GM19395 (cell line): ENCODE measurements around the gene NF1.
"Not testable (repeated sequence)": the region's sequence is repeated elsewhere in the genome, so short reads cannot be mapped to it uniquely, and the experiment has no call there.

ENCODE experiments used
- ATAC-seq: cut with Tn5 transposase; IDR thresholded peaks from one replicate; pipeline ENCODE4 v1.9.1; 2021; ENCODE audit warnings: mild to moderate bottlenecking, moderate library complexity; ENCODE audit not compliant: unreplicated experiment

NF1 gene

DNA sequence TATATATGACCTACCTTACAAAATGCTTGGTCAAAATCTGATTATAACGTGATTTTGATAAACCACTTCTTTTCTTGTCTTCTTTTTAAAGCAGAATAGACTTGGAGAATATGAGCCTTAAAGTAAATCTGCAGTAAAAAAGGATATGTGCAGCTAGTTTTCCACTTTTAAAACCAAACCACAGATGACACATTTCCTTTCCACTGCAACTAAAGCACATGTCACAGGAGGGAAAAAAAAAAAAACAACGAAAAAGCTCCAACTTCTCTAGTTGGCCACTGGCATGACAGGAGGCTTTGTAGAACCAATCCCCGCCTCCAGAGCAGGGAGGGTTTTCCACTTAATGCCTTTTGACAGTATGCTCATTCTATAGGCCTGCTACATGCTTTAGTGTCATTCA, 226.7 kb downstream of the NF1 start, which contains the start of gene EVI2A:
Gene EVI2A (minus strand): TSS at position 142 of the 400 bp plus-strand sequence. CDS start 2,609 bp downstream, outside the sequence.
- ATAC-seq: no peak

DNA sequence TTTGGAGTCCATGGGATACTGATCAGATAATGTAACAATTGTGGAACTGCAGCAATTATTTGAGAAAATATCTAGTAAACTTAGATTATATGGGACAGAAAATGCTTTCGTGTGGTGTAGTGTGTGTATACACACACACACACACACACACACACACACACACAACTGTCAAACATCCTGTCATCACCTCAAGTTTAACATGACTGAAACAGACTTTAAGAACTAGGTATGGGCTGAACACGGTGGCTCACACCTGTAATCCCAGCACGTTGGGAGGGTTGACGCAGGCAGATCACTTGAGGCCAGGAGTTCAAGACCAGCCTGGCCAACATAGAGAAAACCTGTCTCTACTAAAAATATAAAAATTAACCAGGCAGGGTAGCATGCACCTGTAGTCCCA, 227.2 kb downstream of the NF1 start:
- no peak for ATAC-seq

DNA sequence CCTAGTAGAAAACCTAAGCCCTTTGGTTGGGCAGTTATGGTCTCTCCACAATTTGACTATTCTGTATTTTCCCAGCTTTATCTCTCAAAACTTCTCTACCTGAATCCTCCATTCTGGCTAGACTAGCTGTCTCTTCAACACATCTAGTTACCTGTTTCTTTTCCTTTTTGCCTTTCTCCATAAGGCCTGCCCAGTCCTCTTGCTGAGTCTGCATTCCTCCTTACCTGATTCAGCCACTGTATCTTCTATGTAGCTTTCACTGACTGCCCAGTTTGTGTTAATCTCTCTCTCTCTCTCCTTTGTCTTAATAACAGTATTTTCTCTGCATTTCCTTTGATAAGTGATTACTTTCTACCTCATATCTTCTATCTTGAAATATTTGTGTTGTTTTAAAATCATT, 228.8 kb downstream of the NF1 start:
- ATAC-seq: no peak

DNA sequence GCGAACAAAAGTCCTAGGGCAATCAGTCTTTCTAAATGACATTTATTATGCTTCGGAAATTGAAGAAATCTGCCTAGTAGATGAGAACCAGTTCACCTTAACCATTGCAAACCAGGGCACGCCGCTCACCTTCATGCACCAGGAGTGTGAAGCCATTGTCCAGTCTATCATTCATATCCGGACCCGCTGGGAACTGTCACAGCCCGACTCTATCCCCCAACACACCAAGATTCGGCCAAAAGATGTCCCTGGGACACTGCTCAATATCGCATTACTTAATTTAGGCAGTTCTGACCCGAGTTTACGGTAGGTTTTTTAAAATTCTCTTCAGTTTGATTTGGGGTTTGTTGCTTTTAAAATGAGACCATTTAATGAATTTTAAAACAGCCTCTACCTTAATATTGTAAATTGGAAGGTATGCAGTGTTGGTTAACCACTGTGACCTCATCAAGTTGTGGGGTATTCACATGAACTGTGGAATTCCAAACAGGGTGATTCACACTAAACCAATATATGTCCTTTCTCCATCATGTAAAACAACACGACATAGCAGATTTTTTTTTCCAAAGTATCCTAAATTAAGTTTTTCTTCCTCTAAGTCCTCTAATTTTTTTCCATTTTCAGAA, 232.9 kb downstream of the NF1 start:
- no peak for ATAC-seq

DNA sequence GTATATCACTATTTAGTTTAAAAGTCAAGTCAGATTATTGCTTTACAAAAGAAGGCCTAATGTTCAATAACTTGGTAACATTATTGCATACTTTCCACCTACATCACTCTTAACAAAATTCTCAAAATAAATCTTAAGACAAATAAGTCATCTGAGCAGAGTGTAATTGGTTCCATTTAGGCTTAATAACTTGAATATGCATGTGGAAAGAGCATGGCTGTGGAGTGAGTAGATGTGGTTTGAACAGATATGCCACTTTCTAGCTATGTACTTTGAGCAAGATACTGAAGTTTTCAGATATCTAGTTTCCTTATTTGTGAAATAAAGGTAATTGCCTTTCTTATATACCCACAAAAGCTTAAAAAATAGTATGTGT, 233.4 kb downstream of the NF1 start:
- ATAC-seq: no peak

DNA sequence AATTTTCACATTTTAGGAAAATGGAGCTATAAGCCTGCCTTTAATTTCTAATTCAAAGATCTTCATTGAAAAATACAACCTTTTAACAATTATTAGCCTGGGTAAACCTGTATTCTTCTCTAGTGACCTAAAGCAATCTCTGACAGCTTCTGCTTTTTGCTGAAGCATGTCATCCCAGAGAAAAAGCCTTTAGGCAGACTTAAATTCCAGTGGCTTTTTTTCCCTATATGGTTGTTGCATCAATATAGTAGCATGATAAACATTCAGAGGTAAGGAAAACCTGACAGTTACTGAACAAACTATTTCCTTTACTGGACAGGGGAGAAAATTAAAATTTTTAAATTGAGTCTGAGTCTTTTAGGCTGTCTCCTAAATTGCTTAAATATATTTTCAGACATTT, 234.4 kb downstream of the NF1 start:
- ATAC-seq: no peak

DNA sequence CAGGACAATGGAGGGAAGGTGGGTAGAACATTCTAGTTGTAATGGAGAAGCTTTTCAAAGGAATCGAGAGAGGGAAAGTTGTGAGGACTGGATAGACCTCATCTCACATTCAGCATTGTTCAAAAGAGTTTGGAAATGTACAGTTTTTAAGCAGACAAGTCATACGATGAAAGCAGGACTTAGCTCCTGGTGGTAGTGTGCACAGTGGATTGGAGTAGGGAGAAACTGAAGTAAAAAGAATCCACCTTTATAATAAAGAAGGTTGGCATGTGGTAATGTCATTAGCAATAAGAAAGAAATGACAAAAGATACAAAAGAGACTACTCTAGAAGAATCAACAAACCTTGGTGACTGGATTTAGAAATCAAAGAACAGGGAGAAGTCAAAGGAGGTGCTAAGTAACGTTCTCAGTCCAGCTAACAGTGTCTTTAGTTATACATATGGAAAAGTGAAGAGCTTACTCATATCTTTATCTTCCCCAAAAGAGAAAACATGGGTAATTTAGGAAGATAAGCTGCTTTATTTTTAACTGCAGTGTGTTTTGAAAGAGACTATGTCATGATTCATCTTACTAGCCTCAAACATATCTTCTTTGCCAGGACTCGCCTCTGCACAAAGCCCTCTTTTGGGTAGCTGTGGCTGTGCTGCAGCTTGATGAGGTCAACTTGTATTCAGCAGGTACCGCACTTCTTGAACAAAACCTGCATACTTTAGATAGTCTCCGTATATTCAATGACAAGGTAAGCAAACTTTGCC, 245.3 kb downstream of the NF1 start:
- no peak for ATAC-seq

DNA sequence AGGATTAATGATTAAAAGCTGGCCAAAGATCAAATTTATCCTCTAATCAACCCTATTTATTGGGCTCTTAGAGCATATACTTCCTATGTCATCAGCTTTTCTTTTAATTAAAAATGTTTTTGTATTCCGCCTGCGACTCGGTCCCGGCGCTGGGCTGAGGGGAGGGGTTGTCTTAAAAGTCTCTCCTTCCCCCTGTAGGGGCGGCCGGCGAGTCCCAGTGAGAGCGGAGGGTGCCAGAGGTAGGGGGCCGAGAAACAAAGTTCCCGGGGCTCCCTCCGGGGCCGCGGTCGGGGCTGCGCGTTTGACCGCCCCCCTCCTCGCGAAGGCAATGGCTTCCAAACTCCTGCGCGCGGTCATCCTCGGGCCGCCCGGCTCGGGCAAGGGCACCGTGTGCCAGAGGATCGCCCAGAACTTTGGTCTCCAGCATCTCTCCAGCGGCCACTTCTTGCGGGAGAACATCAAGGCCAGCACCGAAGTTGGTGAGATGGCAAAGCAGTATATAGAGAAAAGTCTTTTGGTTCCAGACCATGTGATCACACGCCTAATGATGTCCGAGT, 250.5 kb downstream of the NF1 start:
- ATAC-seq: not testable (repeated sequence)

DNA sequence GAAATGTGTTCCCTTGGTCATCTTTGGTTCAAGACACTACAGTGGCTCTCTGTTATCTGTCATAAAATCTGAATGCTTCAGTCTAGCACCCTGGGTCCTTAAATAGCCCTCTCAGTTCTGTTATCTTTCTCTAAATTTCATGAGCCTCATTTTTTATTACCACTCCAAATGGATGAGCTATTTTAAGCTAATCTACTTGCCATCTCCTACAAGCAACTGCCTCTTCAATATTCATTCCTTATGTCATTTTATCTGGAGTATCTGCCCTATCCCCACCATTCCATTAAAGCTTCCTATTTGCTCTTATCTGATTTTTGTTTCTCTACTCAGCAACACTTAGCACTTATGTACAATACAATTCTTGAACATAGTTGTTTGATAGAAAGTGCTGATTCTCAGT, 254.7 kb downstream of the NF1 start:
- ATAC-seq: no peak

DNA sequence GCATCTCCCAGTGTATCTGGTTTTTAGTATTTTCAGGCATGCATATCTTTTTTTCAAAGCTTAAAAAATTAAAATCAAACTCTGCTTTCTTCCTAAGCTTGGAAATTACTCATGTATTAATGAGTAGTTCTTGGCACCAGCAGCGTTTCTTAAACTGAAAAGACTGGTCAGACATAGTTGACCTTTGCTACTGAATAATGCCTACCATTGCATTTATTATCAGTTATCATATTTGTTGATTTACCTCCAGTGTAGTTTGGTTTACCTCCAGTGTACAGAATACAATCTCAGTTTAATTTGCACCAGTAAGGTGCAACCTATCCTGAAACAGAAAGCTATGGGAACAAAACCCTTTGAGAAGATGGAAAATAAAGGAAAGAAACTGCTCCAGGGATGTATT, 261.2 kb downstream of the NF1 start:
- ATAC-seq: no peak

DNA sequence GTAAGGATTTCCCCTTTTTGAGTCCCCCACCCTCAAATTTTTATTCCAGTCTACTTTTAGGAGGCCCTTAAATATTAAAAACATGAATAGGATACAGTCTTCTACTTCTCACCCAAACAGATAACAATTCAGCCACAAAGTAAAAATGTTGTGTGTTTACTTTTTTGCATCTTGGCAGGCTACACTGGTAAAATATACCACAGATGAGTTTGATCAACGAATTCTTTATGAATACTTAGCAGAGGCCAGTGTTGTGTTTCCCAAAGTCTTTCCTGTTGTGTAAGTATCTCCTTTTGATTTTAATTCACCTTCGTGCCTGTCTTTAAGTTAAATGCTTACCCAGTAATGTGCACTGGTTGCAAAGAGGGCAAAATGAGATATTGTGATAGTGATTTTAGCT, 262.3 kb downstream of the NF1 start:
- no peak for ATAC-seq

DNA sequence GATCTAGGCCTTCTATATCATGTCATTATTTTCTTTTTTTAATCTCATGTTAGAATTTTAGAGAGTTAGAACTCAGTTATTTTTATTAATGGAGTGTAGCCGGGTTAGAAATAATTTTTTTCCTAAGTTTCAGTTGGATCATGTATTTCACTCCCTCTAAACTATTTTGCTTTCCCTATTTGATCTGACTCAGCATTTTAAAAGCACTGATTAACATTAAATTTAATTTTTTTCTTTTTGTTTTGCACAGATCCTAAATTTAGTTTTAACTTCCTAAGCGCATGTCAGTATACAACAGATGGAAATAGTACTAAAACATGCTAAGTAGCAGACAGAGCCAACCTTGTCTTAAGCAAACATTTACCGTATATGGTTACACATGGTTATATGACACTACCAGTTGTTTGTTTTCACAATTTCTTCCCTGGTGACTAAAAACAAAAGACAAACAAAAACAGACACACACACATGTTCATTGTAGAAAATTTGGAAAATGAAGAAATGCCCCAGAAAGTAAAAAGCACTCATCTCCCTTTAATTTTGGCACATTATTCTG, 263.1 kb downstream of the NF1 start:
- ATAC-seq: no peak

DNA sequence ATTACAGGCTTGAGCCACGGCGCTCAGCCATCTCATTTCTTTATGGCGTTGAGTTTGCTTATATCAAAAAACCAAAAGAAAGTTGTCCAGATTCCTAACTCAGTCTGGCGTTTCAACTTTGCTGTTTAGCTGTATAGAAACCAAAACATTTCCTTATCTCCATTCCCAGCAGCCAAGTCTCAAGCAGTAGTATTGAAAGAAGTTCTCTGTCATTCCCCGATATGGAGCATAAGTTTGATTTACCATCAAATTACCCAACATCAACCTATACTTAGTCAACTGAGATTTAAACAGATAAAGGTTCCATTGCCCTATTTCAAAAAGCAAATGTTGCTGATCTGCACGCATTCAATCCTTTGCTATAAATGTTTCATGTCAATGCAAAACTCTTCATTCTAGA, 269.2 kb downstream of the NF1 start:
- ATAC-seq: no peak

DNA sequence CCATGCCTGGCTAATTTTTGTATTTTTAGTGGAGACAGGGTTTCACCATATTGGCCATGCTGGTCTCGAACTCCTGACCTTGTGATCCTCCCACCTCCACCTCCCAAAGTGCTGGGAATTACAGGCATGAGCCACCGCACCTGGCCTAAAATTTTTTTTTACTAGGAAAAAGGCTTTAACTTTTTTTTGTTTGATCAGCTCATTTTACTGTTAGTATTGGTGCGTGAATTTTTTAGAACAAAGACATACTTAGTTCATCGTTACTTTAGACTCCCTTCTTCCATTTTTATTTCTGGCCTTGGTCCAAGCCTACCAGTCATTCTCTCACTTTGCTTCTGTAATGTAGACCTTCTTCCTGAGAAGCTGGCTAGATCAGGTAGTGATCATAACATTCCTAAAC, 271.3 kb downstream of the NF1 start:
- ATAC-seq: no peak

DNA sequence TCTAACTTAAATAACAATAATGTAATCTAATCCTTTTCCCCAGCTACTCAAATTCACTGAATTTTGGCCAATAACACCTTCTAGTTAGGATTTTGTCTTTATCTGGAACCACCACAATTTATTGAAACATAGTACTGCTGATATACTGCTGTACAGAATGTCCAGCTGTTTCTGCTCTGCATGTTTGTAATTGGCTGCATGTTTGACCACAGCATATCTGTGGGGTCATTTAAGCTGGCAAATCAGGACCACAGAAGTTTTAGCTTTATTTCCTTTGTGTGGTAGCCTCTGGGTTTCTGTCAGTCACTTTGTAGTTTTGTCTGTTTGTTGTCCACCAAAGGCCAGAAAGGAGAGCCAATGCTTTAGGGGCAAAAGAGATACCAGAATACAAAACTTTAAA, 274.5 kb downstream of the NF1 start:
- no peak for ATAC-seq

DNA sequence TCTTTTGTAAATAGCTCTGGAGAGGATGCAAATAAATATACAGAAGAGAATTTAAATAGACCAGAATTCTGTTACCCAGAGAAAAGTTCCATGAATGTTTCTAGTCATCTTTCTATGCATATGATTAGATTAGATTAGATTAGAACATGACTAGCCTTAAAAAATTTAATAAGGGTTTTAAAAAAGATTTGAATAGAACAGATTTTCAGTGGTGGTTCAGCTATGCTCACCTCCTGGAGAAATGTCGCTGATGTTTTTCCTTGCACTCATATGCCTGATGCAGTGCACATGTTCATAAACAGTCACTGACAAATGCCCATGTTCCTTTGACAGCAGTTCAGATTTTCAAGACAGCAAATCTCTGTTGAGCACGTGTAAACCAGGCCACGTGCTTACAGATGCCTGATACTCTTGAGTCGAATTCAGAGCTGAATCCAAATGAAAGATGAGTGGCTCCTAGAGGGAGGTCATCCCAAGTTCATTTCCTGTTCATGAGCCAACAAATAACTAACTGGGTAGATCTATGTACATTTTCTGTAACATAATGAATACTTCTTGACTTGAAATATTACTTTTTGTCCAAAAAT, 276.8 kb downstream of the NF1 start:
- ATAC-seq: no peak

DNA sequence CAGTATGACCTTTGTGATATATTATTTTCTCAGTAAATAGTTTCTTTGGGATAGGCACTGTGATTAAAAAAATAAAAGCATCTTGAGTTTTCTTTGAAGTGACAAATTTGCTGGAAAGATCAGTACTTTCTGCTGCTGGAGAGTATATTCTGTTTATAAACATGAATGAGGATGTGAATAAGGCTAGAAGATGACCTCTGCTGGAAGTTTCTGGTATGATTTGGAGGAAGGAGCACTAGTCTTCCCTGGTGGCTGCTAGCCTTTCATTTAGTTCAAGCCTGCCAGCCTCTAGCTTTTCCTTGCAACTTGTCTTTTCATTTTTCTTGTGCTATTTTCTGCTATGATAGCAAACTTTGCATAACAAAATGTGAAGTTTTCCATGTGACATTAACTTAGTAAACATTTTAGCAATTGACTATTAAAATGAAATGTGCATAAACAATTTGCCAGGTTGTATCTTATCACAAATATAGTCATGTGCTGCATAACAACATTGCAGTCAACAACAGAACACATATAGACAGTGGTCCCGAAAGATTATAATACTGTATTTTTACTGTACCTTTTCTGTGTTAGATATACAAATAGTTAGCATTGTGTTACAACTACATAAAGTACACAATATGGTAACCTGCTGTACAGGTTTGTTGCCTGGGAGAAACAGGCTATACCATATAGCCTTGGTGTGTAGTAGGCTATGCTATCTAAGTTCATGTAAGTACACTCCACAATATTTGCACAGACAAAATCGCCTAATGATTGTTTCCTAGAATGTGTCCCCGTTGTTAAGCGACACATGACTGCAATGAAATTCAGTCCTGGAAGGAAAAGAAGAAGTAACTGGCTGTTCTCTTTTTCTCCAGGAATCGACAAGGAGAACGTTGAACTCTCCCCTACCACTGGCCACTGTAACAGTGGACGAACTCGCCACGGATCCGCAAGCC, 278.6 kb downstream of the NF1 start:
- ATAC-seq: no peak

DNA sequence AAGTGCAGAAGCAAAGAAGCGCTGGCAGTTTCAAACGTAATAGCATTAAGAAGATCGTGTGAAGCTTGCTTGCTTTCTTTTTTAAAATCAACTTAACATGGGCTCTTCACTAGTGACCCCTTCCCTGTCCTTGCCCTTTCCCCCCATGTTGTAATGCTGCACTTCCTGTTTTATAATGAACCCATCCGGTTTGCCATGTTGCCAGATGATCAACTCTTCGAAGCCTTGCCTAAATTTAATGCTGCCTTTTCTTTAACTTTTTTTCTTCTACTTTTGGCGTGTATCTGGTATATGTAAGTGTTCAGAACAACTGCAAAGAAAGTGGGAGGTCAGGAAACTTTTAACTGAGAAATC, 279.3 kb downstream of the NF1 start:
- no peak for ATAC-seq

DNA sequence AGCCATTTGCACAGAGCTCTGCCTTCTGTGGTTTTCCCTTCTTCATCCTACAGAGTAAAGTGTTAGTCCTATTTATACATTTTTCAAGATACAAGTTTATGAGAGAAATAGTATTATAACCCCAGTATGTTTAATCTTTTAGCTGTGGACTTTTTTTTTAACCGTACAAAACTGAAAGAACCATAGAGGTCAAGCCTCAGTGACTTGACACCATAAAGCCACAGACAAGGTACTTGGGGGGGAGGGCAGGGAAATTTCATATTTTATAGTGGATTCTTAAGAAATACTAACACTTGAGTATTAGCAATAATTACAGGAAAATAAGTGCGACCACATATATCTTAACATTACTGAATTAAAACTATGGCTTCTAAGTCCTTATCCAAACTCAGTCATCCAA, 279.7 kb downstream of the NF1 start:
- no peak for ATAC-seq

DNA sequence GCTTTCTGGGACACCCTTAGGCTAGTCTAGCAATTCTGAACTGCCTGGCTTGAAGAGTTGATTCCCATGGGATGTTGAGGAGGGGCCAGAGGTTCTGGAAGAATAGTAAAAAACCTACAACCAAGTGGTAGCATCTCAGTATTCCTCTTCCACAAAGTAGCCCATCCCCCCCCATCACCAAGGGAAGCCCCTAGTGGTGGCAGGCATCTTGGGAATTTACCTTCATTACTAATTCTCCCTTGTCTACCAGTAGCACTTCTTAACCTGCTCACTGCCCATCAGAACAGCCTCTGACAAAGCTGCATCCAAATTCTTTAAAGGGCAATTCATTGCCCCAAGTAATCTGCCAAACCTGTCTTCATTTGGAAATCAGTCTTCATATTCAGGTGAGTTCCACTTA, 283.9 kb downstream of the NF1 start:
- ATAC-seq: no peak
